ENCODE data around the gene SLC16A6. TPM values are rescaled to one million over a fixed set of nuclear protein-coding genes. Genes with fewer than 3 reads are reported as not detected.
"Not testable (repeated sequence)": the region's sequence is repeated elsewhere in the genome, so short reads cannot be mapped to it uniquely, and the experiment has no call there.

SLC16A6 gene
- polyA plus RNA-seq, 1 donor (not counting 4 experiments of a cell fraction or from before 2014, with no cell fraction given), result 0.14 TPM

DNA sequence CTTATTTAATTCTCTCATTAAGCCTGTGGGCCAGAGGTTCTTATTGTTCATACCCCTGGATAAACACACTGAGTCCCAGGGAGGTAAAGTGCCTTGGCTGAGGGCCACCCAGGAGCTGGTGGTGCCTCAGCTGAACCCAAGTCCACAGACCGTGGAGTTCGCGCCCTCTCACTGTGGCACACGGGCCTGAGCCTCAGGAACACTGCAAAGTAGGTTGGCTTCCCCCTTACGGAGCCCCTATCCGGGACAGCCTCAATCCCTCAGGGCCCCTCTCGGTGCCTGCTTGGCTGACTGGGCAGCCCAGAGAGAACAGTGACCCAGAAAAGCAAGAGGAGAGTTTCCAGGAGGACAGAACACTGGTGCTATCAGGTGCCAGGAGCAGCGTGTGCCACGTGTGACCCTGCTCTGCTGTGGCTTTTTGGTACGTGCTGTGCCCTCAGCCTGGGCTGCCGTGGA, 55.6 kb downstream of the SLC16A6 start:
- H3K27me3 ChIP-seq (ENCODE audit: control insufficient read depth, extremely low read depth, insufficient read depth, low read length); H3K9me1 ChIP-seq (ENCODE audit: control insufficient read depth, extremely low read depth, insufficient read depth, low read length); DNase-seq (ENCODE audit: low read depth, low spot score); H3K9me3 ChIP-seq (ENCODE audit: control insufficient read depth, low read depth, low read length); H3K27ac ChIP-seq (ENCODE audit: control insufficient read depth, insufficient read depth, low read length); FAIRE-seq; H3K4me1 ChIP-seq (ENCODE audit: control insufficient read depth, extremely low read depth, insufficient read depth, low read length); H4K20me1 ChIP-seq (ENCODE audit: control insufficient read depth, extremely low read depth, insufficient read depth, low read length); H3K79me2 ChIP-seq (ENCODE audit: control insufficient read depth, insufficient read depth, low read length); H3K4me2 ChIP-seq (ENCODE audit: control insufficient read depth, extremely low read depth, insufficient read depth, low read depth, low read length); H3K4me3 ChIP-seq (ENCODE audit: control insufficient read depth in 2 of 3, extremely low read depth in 1 of 3, insufficient read depth in 2 of 3, low read depth in 1 of 3, low read length in 3 of 3); H2AFZ ChIP-seq (ENCODE audit: control insufficient read depth, low read length); dilution Hi-C loops (cut with MboI; ENCODE audit: extremely low pct_ligation_motif_present, low sequenced_read_pairs); H3K36me3 ChIP-seq (ENCODE audit: control insufficient read depth in 2 of 2, extremely low read depth in 1 of 2, insufficient read depth in 2 of 2, low read length in 2 of 2); H3K9ac ChIP-seq (ENCODE audit: control insufficient read depth, extremely low read depth, insufficient read depth, low read length): not testable (repeated sequence)

DNA sequence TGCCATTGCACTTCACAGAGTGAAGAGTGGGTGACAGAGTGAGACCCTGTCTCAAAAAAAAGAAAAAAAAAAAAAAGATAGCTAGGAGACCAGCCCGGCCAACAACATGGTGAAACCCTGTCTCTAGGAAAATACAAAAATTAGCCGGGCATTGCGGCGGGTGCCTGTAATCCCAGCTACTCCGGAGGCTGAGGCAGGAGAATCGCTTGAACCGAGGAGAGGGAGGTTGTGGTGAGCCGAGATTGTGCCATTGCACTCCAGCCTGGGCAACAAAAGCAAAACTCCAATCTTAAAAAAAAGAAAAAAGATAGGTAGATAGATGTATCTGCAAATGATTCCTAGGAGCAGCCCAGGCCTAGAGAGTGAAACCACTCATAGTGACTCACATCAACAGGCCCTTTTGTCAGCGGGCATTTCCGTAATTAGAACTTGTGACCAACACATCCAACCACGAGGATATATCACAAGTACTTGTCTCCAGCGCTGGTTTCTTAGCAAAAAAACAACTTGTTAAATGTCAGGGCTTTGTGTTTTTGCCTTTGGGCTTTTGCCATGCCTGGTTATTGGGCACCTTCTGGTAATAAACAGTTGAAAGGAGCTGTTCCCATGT, 56.1 kb downstream of the SLC16A6 start:
- H4K20me1 ChIP-seq (ENCODE audit: control insufficient read depth, extremely low read depth, insufficient read depth, low read length); dilution Hi-C loops (cut with MboI; ENCODE audit: extremely low pct_ligation_motif_present, low sequenced_read_pairs); H3K27ac ChIP-seq (ENCODE audit: control insufficient read depth, insufficient read depth, low read length); H3K36me3 ChIP-seq (ENCODE audit: control insufficient read depth in 2 of 2, extremely low read depth in 1 of 2, insufficient read depth in 2 of 2, low read length in 2 of 2); H3K27me3 ChIP-seq (ENCODE audit: control insufficient read depth, extremely low read depth, insufficient read depth, low read length); H3K79me2 ChIP-seq (ENCODE audit: control insufficient read depth, insufficient read depth, low read length); H3K9me3 ChIP-seq (ENCODE audit: control insufficient read depth, low read depth, low read length); H2AFZ ChIP-seq (ENCODE audit: control insufficient read depth, low read length); H3K4me2 ChIP-seq (ENCODE audit: control insufficient read depth, extremely low read depth, insufficient read depth, low read depth, low read length); H3K4me3 ChIP-seq (ENCODE audit: control insufficient read depth in 2 of 3, extremely low read depth in 1 of 3, insufficient read depth in 2 of 3, low read depth in 1 of 3, low read length in 3 of 3); H3K4me1 ChIP-seq (ENCODE audit: control insufficient read depth, extremely low read depth, insufficient read depth, low read length); H3K9ac ChIP-seq (ENCODE audit: control insufficient read depth, extremely low read depth, insufficient read depth, low read length); DNase-seq (ENCODE audit: low read depth, low spot score); H3K9me1 ChIP-seq (ENCODE audit: control insufficient read depth, extremely low read depth, insufficient read depth, low read length): not testable (repeated sequence)
- peak; percentile 26 for FAIRE-seq

DNA sequence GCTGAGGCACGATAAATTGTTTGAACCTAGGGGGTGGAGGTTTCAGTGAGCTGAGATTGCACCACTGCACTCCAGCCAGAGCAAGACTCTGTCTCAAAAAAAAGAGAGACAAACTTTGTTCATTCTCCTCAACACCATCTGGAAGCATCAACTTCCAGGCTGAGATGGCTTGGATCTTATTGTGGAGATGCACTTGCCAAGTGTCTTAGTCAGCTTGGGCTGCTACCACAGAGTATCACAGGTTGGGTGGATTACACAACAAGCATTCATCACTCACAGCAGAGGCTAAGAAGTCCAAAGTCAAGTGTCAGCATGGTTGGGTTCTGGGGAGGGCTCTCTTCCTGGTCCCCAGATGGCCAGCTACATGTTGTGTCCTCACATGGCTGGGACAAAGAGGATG, 58.2 kb downstream of the SLC16A6 start:
- H4K20me1 ChIP-seq (ENCODE audit: control insufficient read depth, extremely low read depth, insufficient read depth, low read length); H3K9ac ChIP-seq (ENCODE audit: control insufficient read depth, extremely low read depth, insufficient read depth, low read length); dilution Hi-C loops (cut with MboI; ENCODE audit: extremely low pct_ligation_motif_present, low sequenced_read_pairs); H3K9me3 ChIP-seq (ENCODE audit: control insufficient read depth, low read depth, low read length); H3K27me3 ChIP-seq (ENCODE audit: control insufficient read depth, extremely low read depth, insufficient read depth, low read length); H3K27ac ChIP-seq (ENCODE audit: control insufficient read depth, insufficient read depth, low read length); H3K9me1 ChIP-seq (ENCODE audit: control insufficient read depth, extremely low read depth, insufficient read depth, low read length); DNase-seq (ENCODE audit: low read depth, low spot score); H3K36me3 ChIP-seq (ENCODE audit: control insufficient read depth in 2 of 2, extremely low read depth in 1 of 2, insufficient read depth in 2 of 2, low read length in 2 of 2); H2AFZ ChIP-seq (ENCODE audit: control insufficient read depth, low read length); H3K4me2 ChIP-seq (ENCODE audit: control insufficient read depth, extremely low read depth, insufficient read depth, low read depth, low read length); H3K79me2 ChIP-seq (ENCODE audit: control insufficient read depth, insufficient read depth, low read length); H3K4me3 ChIP-seq (ENCODE audit: control insufficient read depth in 2 of 3, extremely low read depth in 1 of 3, insufficient read depth in 2 of 3, low read depth in 1 of 3, low read length in 3 of 3): not testable (repeated sequence)
- peaks cover 16% of the 10 kb centered on the region for H3K4me1 ChIP-seq (ENCODE audit: control insufficient read depth, extremely low read depth, insufficient read depth, low read length)
- FAIRE-seq, result peak; percentile 56

Data from keratinocyte (primary cell).